GM08714 (cell line): ENCODE results near the gene PRRT2.

Experiments
- H3K4me3 ChIP-seq: fragments of 200-500 bp; sonication (Bioruptor generic); 2 replicates; pipeline ENCODE4 v1.5.1; 2014; ENCODE audit warnings: mild to moderate bottlenecking, low read length, inconsistent platforms
- ZNF274 ChIP-seq: IDR thresholded peaks from 2 replicates; pipeline ENCODE4 v1.6.1; 2012; ENCODE audit warnings: mild to moderate bottlenecking, low read depth, low read length

PRRT2 gene

GRCh38 chr16:29813644-29814562, 1.9 kb downstream of the PRRT2 start:
- no peak overlapping the region for H3K4me3 ChIP-seq
- TF ChIP-seq ZNF274, result no peak

GRCh38 chr16:29814592-29814991, 2.6 kb downstream of the PRRT2 start:
- no peak overlapping the region for H3K4me3 ChIP-seq
- TF ChIP-seq ZNF274, result no peak

- H3K4me3 ChIP-seq, result peak overlapping the region; percentile 39; the same call in 1 of the 2 replicates
- no peak for TF ChIP-seq ZNF274
Observed at GRCh38 chr16:29815032-29815721, 3.2 kb downstream of the PRRT2 start.

GRCh38 chr16:29815793-29816693, 4.0 kb downstream of the PRRT2 start, which contains the start of gene PAGR1:
Gene PAGR1 (plus strand): TSS chr16:29816152. CDS start chr16:29816526, 374 bp downstream.
- H3K4me3 ChIP-seq, result peak within 1 kb of the TSS; percentile 66
- TF ChIP-seq ZNF274, result no peak

GRCh38 chr16:29816694-29817441, 4.9 kb downstream of the PRRT2 start:
- H3K4me3 ChIP-seq, result peak overlapping the region; percentile 66
- no peak for TF ChIP-seq ZNF274

GRCh38 chr16:29818082-29818481, 6.1 kb downstream of the PRRT2 start:
- H3K4me3 ChIP-seq, result no peak overlapping the region
- TF ChIP-seq ZNF274, result no peak

GRCh38 chr16:29819506-29819905, 7.5 kb downstream of the PRRT2 start:
- no peak overlapping the region for H3K4me3 ChIP-seq
- no peak for TF ChIP-seq ZNF274

GRCh38 chr16:29820271-29820701, 8.3 kb downstream of the PRRT2 start, which contains the start of gene MVP:
Gene MVP (plus strand): TSS chr16:29820462. CDS start chr16:29830550, 10,088 bp downstream.
- peak within 1 kb of the TSS; percentile 71 for H3K4me3 ChIP-seq
- no peak for TF ChIP-seq ZNF274

GRCh38 chr16:29820730-29821642, 9.0 kb downstream of the PRRT2 start:
- peak overlapping the region; percentile 71 for H3K4me3 ChIP-seq
- TF ChIP-seq ZNF274, result no peak

GRCh38 chr16:29821643-29822115, 9.7 kb downstream of the PRRT2 start:
- H3K4me3 ChIP-seq, result peak overlapping the region; percentile 71; the same call in 1 of the 2 replicates
- TF ChIP-seq ZNF274, result no peak

- H3K4me3 ChIP-seq, result no peak overlapping the region
Observed at GRCh38 chr16:29824589-29825144, 12.7 kb downstream of the PRRT2 start.

More at GRCh38 chr16:29824589-29825144, 12.7 kb downstream of the PRRT2 start:
- TF ChIP-seq ZNF274, result no peak
